Esophagus squamous epithelium (tissue), 4 donors: ENCODE measurements around the gene ATG9B.

ENCODE experiments used
- CTCF ChIP-seq, 6 experiments: fragments of 450-650 bp in 4 of 6; fragments of 200-600 bp in 2 of 6; sonication (generic) in 2 of 6; IDR thresholded peaks; one replicate each; pipeline ENCODE4 v1.5.1; 2016 to 2019; ENCODE audit warnings: antibody characterized with exemption in 6 of 6, mild to moderate bottlenecking in 4 of 6, moderate library complexity in 4 of 6
- POLR2A ChIP-seq, 4 donors: fragments of 450-650 bp; IDR thresholded peaks; one replicate each; pipeline ENCODE4 v1.6.1; 2017; ENCODE audit warnings: antibody characterized with exemption in 4 of 4, mild to moderate bottlenecking in 4 of 4, moderate library complexity in 3 of 4

GRCh38 chr7:151017370-151017952 lies 6.8 kb downstream of the ATG9B start:
- TF ChIP-seq CTCF (IDR thresholded peaks at IDR 0.05) (no peak), POLR2A (IDR thresholded peaks at IDR 0.05) (no peak)
